ENCODE data around the gene GRPEL1.
A peak's percentile ranks its signal among the peaks of the same experiment; 100 is the strongest.

DNA sequence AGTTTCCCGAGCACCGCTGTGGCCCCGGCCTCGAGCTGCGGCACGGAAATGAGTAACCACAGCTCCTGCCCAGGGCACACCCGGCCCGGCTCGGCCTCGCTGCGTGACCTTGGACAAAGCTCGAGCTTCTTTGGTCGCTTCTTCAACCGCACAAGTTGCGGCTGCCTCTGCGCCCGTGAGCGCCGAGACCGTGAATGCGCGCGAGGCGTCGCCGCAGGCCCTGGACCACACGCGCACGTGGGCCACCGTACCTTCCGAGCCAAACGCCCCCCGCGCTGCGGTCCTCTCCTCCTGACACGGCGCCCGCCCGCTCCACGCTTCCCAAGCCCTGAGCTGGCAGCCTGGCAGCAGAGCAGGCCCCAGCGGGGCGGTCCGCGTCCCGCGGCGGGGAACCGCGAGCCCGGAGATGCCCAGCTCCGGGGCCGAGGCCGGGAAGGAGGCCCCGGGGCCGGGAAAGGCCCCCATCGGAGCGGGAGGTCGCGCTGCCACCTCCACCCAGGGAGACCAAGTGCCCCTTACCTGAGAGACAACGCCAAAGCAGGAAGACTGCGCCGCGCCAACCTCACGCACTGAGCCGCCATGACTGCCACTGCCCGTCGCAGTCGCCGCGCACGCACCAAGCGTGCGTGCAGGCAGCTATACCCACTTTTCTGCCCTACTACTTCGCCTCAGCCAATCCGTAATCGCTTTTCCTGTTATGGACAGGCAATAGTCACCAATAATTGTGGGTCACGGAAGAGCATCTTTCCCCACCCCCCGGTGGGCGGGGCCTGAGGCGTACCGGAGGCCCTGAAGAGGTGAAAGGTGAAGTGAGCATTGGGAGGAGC, at the start of gene GRPEL1:
- no peak for TF ChIP-seq RAD21 (CRISPR knock-in tag; conservative IDR thresholded peaks at IDR 0.05 in 1 of 2, IDR thresholded peaks at IDR 0.05 in 1 of 2)
- TF ChIP-seq CTCF (IDR thresholded peaks at IDR 0.05 in 2 of 3, conservative IDR thresholded peaks at IDR 0.05 in 1 of 3; ENCODE audit: insufficient read depth in 2 of 3, low read depth in 1 of 3, low read length in 3 of 3): no peak
- TF ChIP-seq U2AF2 (optimal IDR thresholded peaks at IDR 0.05; ENCODE audit: low read depth, low read length): no peak
- no peak; the same call in 1 of the 2 replicates for TF ChIP-seq ETS1 (conservative IDR thresholded peaks at IDR 0.05; ENCODE audit: control insufficient read depth, low read depth, low read length)
- no peak for TF ChIP-seq EZH2 (IDR thresholded peaks at IDR 0.05; ENCODE audit: borderline replicate concordance, low read depth, low read length)
- TF ChIP-seq NBN (IDR thresholded peaks at IDR 0.05; ENCODE audit: low read depth): no peak
- TF ChIP-seq ZNF592 (IDR thresholded peaks at IDR 0.05): peak; percentile 84
- TF ChIP-seq ZNF280B (CRISPR knock-in tag; IDR thresholded peaks at IDR 0.05): no peak
- TF ChIP-seq ZBTB2 (IDR thresholded peaks at IDR 0.05): no peak
- TF ChIP-seq ZNF639 (CRISPR knock-in tag; conservative IDR thresholded peaks at IDR 0.05 in 1 of 2, IDR thresholded peaks at IDR 0.05 in 1 of 2): no peak
- peak; percentile 94 for TF ChIP-seq POLR2A (conservative IDR thresholded peaks at IDR 0.05)

Data from K562 (cell line).